T-helper 2 cell (primary cell): ENCODE results near the gene MXD1.
"Not testable (repeated sequence)": the region's sequence is repeated elsewhere in the genome, so short reads cannot be mapped to it uniquely, and the experiment has no call there.

ENCODE experiments used
- DNase-seq, 5 experiments: peaks; one replicate each; pipeline versions ENCODE4 v3.0.0 to v3.0.0-alpha.2; 2012 to 2022
- total RNA-seq, 2 donors: gene quantifications; one replicate each; lab custom pipeline; 2026; lab: John Stamatoyannopoulos, UW

MXD1 gene
- 56.6 to 73.3 reads per million in 2 donors for total RNA-seq

- DNase-seq, result peak; percentile 11 to 100 (median 97)
Measured at GRCh38 chr2:69914950-69915945, at the start of gene MXD1. TSS of gene MXD1 (plus strand) at chr2:69915109. CDS start at chr2:69915331, 222 bp downstream.

- no peak for DNase-seq
Measured at GRCh38 chr2:69888451-69888850, 26.5 kb upstream of the MXD1 start.

- DNase-seq, result no peak
Measured at GRCh38 chr2:69889302-69889701, 25.6 kb upstream of the MXD1 start.

GRCh38 chr2:69890881-69891280, 24.0 kb upstream of the MXD1 start:
- no peak for DNase-seq

GRCh38 chr2:69892838-69893424, 22.0 kb upstream of the MXD1 start:
- peak in 1 of 5 experiments; percentile 8 for DNase-seq

GRCh38 chr2:69893684-69894551, 21.0 kb upstream of the MXD1 start, which contains the start of gene SNRNP27:
TSS of gene SNRNP27 (plus strand) at chr2:69893956. CDS start at chr2:69893985, 29 bp downstream.
- peak; percentile 40 to 91 (median 70) for DNase-seq

GRCh38 chr2:69894737-69895136, 20.2 kb upstream of the MXD1 start:
- DNase-seq, result not testable (repeated sequence)

- DNase-seq, result peak in 1 of 5 experiments; percentile 66
Measured at GRCh38 chr2:69902213-69902922, 12.5 kb upstream of the MXD1 start.

GRCh38 chr2:69907216-69907615, 7.7 kb upstream of the MXD1 start:
- no peak for DNase-seq

GRCh38 chr2:69911985-69912563, 2.8 kb upstream of the MXD1 start:
- DNase-seq, result peak in 2 of 5 experiments; percentile 30 to 74

GRCh38 chr2:69914164-69914949, 552 bp upstream of the MXD1 start:
- peak; percentile 13 to 100 (median 27) for DNase-seq

- DNase-seq, result no peak
Measured at GRCh38 chr2:69916106-69916505, 1.2 kb downstream of the MXD1 start.

GRCh38 chr2:69917852-69918251, 2.9 kb downstream of the MXD1 start:
- DNase-seq, result no peak

- no peak for DNase-seq
Measured at GRCh38 chr2:69918401-69918800, 3.5 kb downstream of the MXD1 start.

GRCh38 chr2:69923116-69923515, 8.2 kb downstream of the MXD1 start:
- no peak for DNase-seq

- no peak for DNase-seq
Measured at GRCh38 chr2:69926849-69927515, 12.1 kb downstream of the MXD1 start.

- DNase-seq, result no peak
Measured at GRCh38 chr2:69931832-69932595, 17.1 kb downstream of the MXD1 start.

- no peak for DNase-seq
Measured at GRCh38 chr2:69932596-69932922, 17.6 kb downstream of the MXD1 start.

- no peak for DNase-seq
Measured at GRCh38 chr2:69933254-69933828, 18.4 kb downstream of the MXD1 start.
